NCI-H146 (cell line): ENCODE measurements around the gene MRPS10.
A peak's percentile ranks its signal among the peaks of the same experiment; 100 is the strongest.

Experiments used
- DNase-seq: peaks from one replicate; lab custom pipeline; 2025; lab: John Stamatoyannopoulos, UW

MRPS10 gene

DNA sequence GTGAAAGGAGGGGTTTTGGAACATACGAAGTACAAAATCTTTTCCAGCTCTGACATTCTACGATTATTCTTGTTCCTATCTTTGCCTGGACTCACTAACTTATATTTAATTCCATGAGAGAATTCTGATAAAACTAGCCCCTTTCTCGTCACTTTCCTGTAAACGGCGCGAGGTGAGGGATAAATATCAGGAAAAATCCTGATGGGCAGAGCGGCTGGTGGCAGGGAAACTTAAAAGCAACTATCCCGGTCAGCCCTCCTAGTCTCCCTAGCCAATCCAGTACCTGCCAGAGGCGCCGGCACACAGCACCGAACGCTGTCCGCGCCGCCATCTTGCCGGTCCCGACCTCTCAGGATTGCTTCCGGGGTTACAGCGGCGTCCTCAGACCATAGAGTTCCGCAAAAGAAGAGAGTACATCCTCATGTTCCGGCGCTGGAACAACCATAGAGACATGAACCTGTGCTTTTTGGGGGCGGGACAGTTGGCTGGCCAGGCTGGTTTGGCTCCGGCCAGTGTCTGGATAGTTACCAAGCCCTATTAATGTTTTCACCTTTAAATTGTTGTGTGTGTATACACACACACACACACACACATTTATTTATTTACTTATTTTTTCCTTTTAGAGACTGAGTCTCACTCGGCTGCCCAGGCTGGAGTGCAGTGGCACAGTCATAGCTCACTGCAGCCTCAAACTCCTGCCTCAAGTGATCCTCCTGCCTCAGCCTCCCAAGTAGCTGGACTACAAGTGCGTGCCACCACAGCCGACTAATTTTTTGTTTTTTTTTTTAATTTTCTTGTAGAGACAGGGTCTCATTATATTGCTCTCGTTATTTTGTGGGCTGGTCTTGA is at the start of gene MRPS10:
Gene MRPS10 (minus strand): TSS at position 343 of the 849 bp plus-strand sequence. CDS start 12 bp downstream, at position 331.
- DNase-seq, result peak; percentile 98

DNA sequence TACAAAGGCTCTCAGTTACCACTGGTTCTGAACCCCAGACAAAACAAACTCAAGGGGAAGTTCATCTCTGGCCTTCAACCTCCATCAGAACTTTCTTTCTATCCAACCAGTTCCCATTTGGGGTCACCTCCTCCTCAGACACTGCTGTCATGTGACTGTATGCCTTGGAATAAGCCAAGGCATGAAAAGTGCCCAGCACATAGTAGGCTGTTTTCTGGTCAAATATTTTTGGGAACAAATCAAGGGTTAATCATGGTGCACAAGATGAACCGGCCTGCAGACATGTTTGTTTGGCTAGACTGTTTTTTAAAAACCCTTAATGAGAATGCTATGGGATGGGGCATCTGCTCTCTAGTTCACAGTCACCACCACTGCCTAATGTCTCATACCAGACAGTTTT is 48.9 kb upstream of the MRPS10 start:
- DNase-seq, result no peak

DNA sequence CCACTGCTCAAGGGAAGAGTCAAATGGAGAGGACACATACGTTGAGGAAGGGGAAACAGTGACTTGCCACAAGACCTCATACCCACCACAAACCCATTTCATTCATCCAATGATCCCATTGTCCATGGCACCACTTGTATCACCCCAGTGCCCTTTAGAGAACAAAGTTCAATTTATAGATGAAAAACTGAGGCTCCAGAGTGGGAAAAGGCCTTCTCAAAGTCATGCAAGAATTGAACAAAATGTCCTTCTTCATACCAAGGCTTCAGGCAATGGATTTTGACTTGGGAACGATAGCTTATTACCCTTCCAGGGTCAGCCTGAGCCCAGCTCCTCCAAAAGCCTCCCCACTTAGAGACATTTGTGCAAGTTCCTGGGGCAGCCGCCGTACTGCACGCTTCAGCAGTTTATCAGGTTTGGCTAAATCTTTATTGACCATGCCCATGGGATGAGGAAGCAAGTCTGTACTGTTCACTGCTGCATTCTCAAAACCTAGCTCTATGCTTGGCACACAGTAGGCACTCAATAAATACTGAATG is 47.3 kb upstream of the MRPS10 start:
- DNase-seq, result no peak

DNA sequence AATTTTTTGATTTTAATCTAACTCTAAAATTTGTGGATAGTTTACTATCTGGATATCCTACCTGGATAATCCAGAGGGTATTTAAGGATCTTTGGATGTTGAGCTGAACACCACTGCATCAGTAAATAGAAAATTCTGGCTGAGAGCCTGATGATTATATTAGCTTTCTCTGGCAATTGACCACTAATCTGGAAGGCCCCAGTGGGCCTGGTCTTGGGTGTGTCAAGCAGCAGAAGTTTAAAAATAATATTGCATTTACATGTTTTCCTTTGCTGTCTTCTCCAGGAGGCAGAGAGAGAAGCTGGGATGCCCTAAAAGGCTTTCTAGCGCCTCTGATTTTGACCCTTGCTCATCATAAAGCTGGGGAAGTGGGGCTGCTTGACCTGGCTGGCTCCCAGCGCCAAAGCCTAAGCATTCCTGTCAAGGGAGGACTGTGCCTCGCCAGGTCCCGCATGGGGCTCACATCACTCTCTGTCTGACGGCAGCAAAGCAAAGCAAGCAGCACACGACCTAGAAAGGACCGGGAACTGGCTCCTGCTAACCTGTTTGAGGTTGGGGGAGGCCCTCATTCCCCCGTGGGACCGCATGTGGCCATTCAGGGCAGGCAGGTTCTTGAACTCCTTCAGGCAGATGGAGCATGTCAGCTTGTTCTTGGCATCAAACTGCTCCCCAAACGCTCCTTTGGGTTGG is 46.6 kb upstream of the MRPS10 start:
- no peak for DNase-seq

DNA sequence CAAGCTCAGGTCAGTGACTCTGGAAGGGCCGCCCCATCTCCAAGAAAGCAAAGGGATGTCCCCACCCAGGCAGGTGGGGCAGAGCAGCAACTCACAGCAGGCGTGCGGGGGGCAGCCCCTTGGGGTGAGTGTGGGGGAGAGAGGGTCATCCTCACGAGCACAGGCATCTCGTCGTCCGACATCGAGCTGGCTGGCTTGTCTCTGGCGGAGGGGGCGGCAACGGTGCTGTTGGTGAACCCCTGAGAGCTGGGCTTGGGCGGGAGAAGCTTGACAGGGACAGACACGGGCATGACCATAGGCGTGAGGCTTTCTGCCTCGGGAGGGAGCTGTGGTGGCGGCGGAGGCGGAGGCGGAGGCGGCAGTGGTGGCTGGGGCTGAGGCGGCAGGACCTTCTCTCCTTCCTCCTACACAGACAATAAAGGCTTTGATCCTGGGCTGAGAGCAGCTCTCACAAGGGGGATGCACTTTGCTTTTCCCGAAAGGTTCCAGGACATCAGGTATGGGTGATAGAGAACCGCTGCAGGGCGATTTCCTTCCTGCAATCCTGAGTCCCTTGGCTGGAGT is 45.6 kb upstream of the MRPS10 start:
- no peak for DNase-seq

- peak; percentile 15 for DNase-seq
These were observed 43.3 kb upstream of the MRPS10 start for GRCh38 chr6:42260972-42261371.

DNA sequence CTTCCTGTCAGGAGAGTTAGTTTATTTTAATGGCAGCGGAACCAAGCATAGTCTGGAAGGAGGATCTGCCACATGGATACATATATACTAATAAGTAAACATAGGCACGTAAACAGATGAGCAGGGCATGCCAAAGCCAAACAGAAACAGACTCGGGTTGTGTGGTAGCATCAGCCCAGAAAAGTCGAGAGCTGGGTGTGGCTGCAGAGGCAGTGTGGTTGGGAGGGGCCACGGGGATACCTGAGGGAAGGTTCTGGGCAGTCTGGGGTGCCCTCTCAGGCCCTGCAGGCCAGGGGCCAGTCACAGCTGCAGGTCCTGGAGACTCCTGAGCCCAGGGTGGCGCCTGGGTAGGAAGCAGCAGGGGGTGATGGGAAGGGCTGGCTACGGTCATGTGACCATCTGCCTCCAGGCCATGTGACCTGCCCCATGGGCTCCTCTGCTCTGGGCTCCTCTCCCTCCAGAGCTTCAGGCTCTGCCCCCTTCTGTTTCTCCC is 42.8 kb upstream of the MRPS10 start:
- DNase-seq, result no peak

GRCh38 chr6:42259841-42260395 is 42.3 kb upstream of the MRPS10 start:
- no peak for DNase-seq

DNA sequence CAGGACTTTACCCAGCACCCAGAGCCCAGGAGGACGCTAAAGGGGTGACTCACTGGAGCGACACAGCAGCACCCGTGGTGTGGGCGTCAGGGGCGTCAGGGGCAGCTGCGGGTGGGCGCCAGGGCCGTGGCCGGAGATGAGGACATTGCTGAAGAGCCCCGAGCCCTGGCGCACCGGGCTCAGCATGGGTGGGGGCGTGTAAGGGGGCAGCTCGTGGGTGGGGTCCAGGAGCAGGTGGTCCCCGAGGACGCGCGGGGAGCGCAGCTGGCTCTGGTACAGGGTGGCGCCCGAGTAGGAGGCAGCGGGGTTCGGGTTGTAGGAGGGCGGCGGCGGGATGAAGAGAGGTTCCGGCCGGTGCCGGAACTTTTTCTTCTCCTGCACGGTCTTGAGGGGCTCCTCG is 41.6 kb upstream of the MRPS10 start:
- no peak for DNase-seq

DNA sequence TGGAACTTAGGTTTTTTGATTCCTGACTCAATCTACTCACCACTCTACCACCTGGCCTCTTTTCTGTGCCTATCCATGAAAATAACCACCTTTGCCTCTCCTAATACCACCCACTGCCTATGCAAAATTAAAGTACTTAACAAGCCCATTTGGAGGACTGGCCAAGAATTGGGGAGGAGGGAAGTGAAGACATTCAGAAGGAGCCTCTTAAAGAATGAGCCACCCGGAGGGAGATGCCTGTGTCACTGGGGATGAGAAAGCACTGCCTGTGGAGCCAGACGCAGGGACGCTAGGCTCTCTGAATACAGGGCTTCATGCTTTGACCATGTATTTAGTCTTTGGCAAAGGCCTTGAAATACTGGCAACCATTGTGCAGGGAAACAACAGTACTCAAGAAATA is 40.0 kb upstream of the MRPS10 start:
- no peak for DNase-seq

GRCh38 chr6:42257063-42257462 is 39.4 kb upstream of the MRPS10 start:
- no peak for DNase-seq

GRCh38 chr6:42255050-42255449 is 37.4 kb upstream of the MRPS10 start:
- DNase-seq, result no peak

DNA sequence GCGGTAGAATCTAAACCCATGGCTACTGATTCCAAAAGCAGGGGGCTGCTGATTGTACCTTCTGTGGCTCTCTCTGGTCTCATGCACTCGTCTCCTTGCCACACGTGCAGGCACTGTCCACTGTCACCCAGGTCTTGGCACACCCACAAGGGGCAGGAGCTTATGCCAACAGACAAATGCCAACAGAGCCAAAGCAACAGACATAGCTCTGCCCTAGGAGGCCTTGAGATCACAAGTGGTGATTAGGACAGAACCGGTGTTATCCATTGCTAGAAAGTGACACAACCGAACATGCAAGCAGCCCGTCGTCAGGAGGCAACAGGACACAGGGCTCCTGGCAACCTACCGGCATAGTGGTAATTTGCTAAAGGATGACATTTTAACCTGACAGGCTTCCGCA is 36.8 kb upstream of the MRPS10 start:
- DNase-seq, result no peak

- DNase-seq, result peak; percentile 15
These were observed 34.4 kb upstream of the MRPS10 start for GRCh38 chr6:42251911-42252637.

- DNase-seq, result no peak
These were observed 33.8 kb upstream of the MRPS10 start for GRCh38 chr6:42251500-42251899.

- peak; percentile 79 for DNase-seq
These were observed 32.7 kb upstream of the MRPS10 start for GRCh38 chr6:42250274-42250931.

- DNase-seq, result no peak
These were observed 31.6 kb upstream of the MRPS10 start for GRCh38 chr6:42249279-42249678.

DNA sequence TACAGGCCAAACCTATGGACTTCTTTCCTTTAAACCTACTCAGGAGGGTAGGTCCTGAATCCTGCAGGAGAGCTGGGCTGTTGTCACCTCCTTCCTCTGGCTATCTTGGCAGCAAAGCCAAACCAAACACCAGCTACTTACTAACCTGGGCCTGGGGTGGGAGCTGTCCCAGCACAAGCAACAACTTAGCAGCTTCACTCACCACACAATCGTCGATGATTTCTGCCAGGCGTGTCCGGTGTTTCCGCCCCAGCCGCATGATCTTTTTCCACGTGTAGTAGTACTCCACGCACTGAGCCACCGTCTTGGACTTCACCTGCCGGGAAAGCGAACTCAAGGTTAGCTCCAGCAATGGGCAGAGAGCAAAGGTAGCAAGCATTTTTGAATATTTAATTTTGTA is 25.4 kb upstream of the MRPS10 start:
- no peak for DNase-seq

DNA sequence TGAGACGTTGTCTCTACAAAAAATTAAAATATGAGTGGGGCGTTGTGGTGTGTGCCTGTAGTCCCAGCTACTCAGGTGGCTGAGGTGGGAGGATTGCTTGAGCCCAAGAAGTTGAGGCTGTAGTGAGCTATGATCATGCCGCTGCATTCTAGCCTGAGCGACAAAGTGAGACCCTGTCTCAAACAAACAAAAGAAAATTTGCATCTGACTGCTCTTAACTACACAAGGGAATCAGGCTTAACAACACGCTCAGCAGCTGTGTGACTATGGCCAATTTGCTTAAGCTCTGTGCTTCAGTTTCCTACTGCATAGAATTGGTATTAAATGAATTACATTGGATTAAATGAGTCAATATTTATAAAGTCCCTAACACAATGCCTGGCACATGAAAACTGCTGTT is 24.3 kb upstream of the MRPS10 start:
- DNase-seq, result no peak

GRCh38 chr6:42239736-42240375 is 22.2 kb upstream of the MRPS10 start:
- DNase-seq, result no peak

GRCh38 chr6:42239333-42239732 is 21.7 kb upstream of the MRPS10 start:
- peak; percentile 42 for DNase-seq
